H1 (cell line): Measurements from ENCODE around the gene SERPINB5. TPM values are rescaled to one million over a fixed set of nuclear protein-coding genes. Genes with fewer than 3 reads are reported as not detected.

Experiments
- CTCF ChIA-PET: fragments of 300-600 bp; sonication (Branson Sonifier 250); formaldehyde crosslinking; loops from one replicate; lab custom pipeline; 2021; ENCODE audit not compliant: partially characterized antibody; lab: Charles Lee
- POLR2A ChIA-PET: fragments of 300-600 bp; sonication (Branson Sonifier 250); formaldehyde crosslinking; loops from one replicate; lab custom pipeline; 2021; ENCODE audit warnings: inconsistent platforms; ENCODE audit not compliant: partially characterized antibody; lab: Charles Lee
- DNase-seq, 2 experiments: peaks; one replicate each; pipeline versions ENCODE4 v3.0.0 to v3.0.0-alpha.2; 2010 to 2022; ENCODE audit warnings: low spot score in 2 of 2, low read depth in 1 of 2, mixed read lengths in 1 of 2
- FAIRE-seq: peaks from 2 replicates; lab custom pipeline; 2011; peaks lifted over from hg19 to GRCh38; lab: Jason Lieb, UNC
- H2AFZ ChIP-seq: 2 replicates; pipeline ENCODE4 v1.8.1; 2012; ENCODE audit warnings: low read length, inconsistent platforms
- H2AK5ac ChIP-seq: 2 replicates; pipeline ENCODE4 v1.6.1; 2013; ENCODE audit warnings: low read depth, low read length
- H2BK120ac ChIP-seq: replicated peaks from 2 replicates; pipeline ENCODE3; 2013; ENCODE audit warnings: low read depth, low read length, inconsistent platforms
- H2BK12ac ChIP-seq: 2 replicates; pipeline ENCODE4 v1.6.1; 2013; ENCODE audit warnings: low read depth, low read length
- H2BK15ac ChIP-seq: 2 replicates; pipeline ENCODE4 v1.6.1; 2013; ENCODE audit warnings: low read length
- H2BK20ac ChIP-seq: 2 replicates; pipeline ENCODE4 v1.6.1; 2013; ENCODE audit warnings: low read length
- H2BK5ac ChIP-seq: 2 replicates; pipeline ENCODE4 v1.6.1; 2013; ENCODE audit warnings: low read depth, low read length
- H3K14ac ChIP-seq: 2 replicates; pipeline ENCODE4 v1.6.1; 2013; ENCODE audit warnings: inconsistent platforms; ENCODE audit not compliant: insufficient read length
- H3K18ac ChIP-seq: 2 replicates; pipeline ENCODE4 v1.6.1; 2013; ENCODE audit warnings: low read length; ENCODE audit errors: extremely low read depth
- H3K23ac ChIP-seq: 2 replicates; pipeline ENCODE4 v1.6.1; 2013; ENCODE audit warnings: inconsistent platforms; ENCODE audit not compliant: insufficient read length
- H3K23me2 ChIP-seq: 2 replicates; pipeline ENCODE4 v1.6.1; 2013; ENCODE audit warnings: low read depth, low read length
- H3K27ac ChIP-seq: 2 replicates; pipeline ENCODE4 v1.6.1; 2011; ENCODE audit warnings: low read depth, low read length, inconsistent platforms
- H3K27me3 ChIP-seq, 4 experiments: replicated peaks in 1 of 4; 1 replicate in 1 of 4; 2 replicates in 3 of 4; pipeline versions ENCODE4 v1.6.1 to v1.8.1; 2011 to 2013; ENCODE audit warnings: low read length in 3 of 4, mild to moderate bottlenecking in 3 of 4, inconsistent platforms in 2 of 4, mixed read lengths in 2 of 4, moderate library complexity in 1 of 4; ENCODE audit not compliant: control insufficient read depth in 3 of 4, insufficient read depth in 3 of 4; ENCODE audit errors: extremely low read depth in 1 of 4
- H3K36me3 ChIP-seq, 4 experiments: 2 replicates each; pipeline versions ENCODE4 v1.6.1 to v1.8.1; 2011 to 2013; ENCODE audit warnings: mild to moderate bottlenecking in 4 of 4, low read length in 3 of 4, moderate library complexity in 2 of 4, control low read depth in 1 of 4, inconsistent platforms in 1 of 4; ENCODE audit not compliant: insufficient read depth in 4 of 4, control insufficient read depth in 2 of 4
- H3K4ac ChIP-seq: replicated peaks from 2 replicates; pipeline ENCODE3; 2013; ENCODE audit warnings: low read length, low read depth, mixed read lengths, inconsistent platforms; ENCODE audit not compliant: insufficient read length
- H3K4me1 ChIP-seq, 4 experiments: replicated peaks in 1 of 4; 1 replicate in 1 of 4; 2 replicates in 3 of 4; pipeline versions ENCODE4 v1.6.1 to v1.8.1; 2011 to 2013; ENCODE audit warnings: low read length in 3 of 4, inconsistent platforms in 2 of 4, mixed read lengths in 1 of 4; ENCODE audit not compliant: insufficient read depth in 4 of 4, control insufficient read depth in 3 of 4
- H3K4me2 ChIP-seq, 2 experiments: 2 replicates each; pipeline versions ENCODE4 v1.6.1 to v1.8.1; 2011 to 2013; ENCODE audit warnings: low read depth in 2 of 2, low read length in 2 of 2, control low read depth in 1 of 2, inconsistent platforms in 1 of 2, mild to moderate bottlenecking in 1 of 2; ENCODE audit not compliant: insufficient read depth in 1 of 2
- H3K4me3 ChIP-seq, 4 experiments: fragments of 200-600, 300-600 bp in 1 of 4; sonication (generic), shearing (Covaris generic), sonication (Bioruptor Twin) in 1 of 4; 2 replicates each; pipeline versions ENCODE4 v1.5.1 to v1.8.1; 2011 to 2016; ENCODE audit warnings: low read length in 4 of 4, low read depth in 3 of 4, control low read depth in 2 of 4, inconsistent platforms in 2 of 4, mild to moderate bottlenecking in 2 of 4, mixed read lengths in 1 of 4, moderate library complexity in 1 of 4; ENCODE audit not compliant: insufficient read depth in 2 of 4; ENCODE audit errors: extremely low read depth in 1 of 4
- H3K56ac ChIP-seq: replicated peaks from 2 replicates; pipeline ENCODE3; 2013; ENCODE audit warnings: low read depth, mild to moderate bottlenecking, mixed read lengths, low read length, inconsistent platforms; ENCODE audit not compliant: insufficient read length
- H3K79me1 ChIP-seq: 2 replicates; pipeline ENCODE4 v1.6.1; 2013; ENCODE audit warnings: low read depth, low read length, control low read depth
- H3K79me2 ChIP-seq, 2 experiments: 2 replicates each; pipeline versions ENCODE4 v1.6.1 to v1.8.1; 2012 to 2013; ENCODE audit warnings: low read length in 2 of 2, mild to moderate bottlenecking in 2 of 2, inconsistent platforms in 1 of 2; ENCODE audit not compliant: insufficient read depth in 2 of 2, control insufficient read depth in 1 of 2
- H3K9ac ChIP-seq, 4 experiments: replicated peaks in 1 of 4; 1 replicate in 1 of 4; 2 replicates in 3 of 4; pipeline versions ENCODE4 v1.6.1 to v1.8.1; 2011 to 2013; ENCODE audit warnings: low read depth in 3 of 4, low read length in 3 of 4, control low read depth in 2 of 4, mild to moderate bottlenecking in 2 of 4, moderate library complexity in 2 of 4, inconsistent platforms in 1 of 4; ENCODE audit errors: extremely low read depth in 1 of 4
- H3K9me3 ChIP-seq, 2 experiments: 2 replicates each; pipeline versions ENCODE4 v1.6.1 to v1.8.1; 2012 to 2013; ENCODE audit warnings: mild to moderate bottlenecking in 2 of 2, moderate library complexity in 2 of 2, control low read depth in 1 of 2, inconsistent platforms in 1 of 2, low read depth in 1 of 2, low read length in 1 of 2, mixed read lengths in 1 of 2; ENCODE audit not compliant: insufficient read depth in 2 of 2
- H4K20me1 ChIP-seq, 2 experiments: replicated peaks in 1 of 2; 2 replicates each; pipeline versions ENCODE3 to v1.8.1; 2011 to 2013; ENCODE audit warnings: inconsistent platforms in 2 of 2, low read length in 2 of 2, mild to moderate bottlenecking in 1 of 2; ENCODE audit not compliant: insufficient read depth in 2 of 2, control insufficient read depth in 1 of 2
- H4K5ac ChIP-seq: 2 replicates; pipeline ENCODE4 v1.6.1; 2013; ENCODE audit warnings: low read length, low read depth, mixed read lengths, inconsistent platforms; ENCODE audit not compliant: insufficient read length
- H4K8ac ChIP-seq: 2 replicates; pipeline ENCODE4 v1.8.0; 2013; ENCODE audit warnings: mild to moderate bottlenecking, moderate library complexity, low read length, inconsistent platforms; ENCODE audit not compliant: insufficient read depth; ENCODE audit errors: extremely low read depth
- H4K91ac ChIP-seq: replicated peaks from 2 replicates; pipeline ENCODE3; 2013; ENCODE audit warnings: low read length, mixed read lengths, inconsistent platforms; ENCODE audit not compliant: insufficient read length
- GABPA ChIP-seq: IDR thresholded peaks from 2 replicates; pipeline ENCODE4 v1.6.1; 2011; ENCODE audit warnings: mild to moderate bottlenecking, low read length, moderate library complexity, borderline replicate concordance; ENCODE audit not compliant: insufficient read depth
- YY1 ChIP-seq: IDR thresholded peaks from 2 replicates; pipeline ENCODE4 v1.6.1; 2011; ENCODE audit warnings: low read depth, mild to moderate bottlenecking, low read length
- WGBS, 2 experiments: shearing (Covaris generic) in 1 of 2; methylation state at CpG; one replicate each; pipeline versions ENCODE4 v1.1.6 to v1.1.7; 2013 to 2015; ENCODE audit warnings: low lambda C conversion rate in 2 of 2, mixed read lengths in 2 of 2, inconsistent platforms in 1 of 2, low coverage in 1 of 2, missing lambda C conversion rate in 1 of 2; ENCODE audit not compliant: insufficient replicate concordance in 2 of 2, insufficient coverage in 1 of 2, insufficient read length in 1 of 2; ENCODE audit errors: extremely low coverage in 1 of 2, missing lambda C conversion rate in 1 of 2; 5-methylcytosine and 5-hydroxymethylcytosine counted together
- polyA plus RNA-seq, 7 experiments: library from polyadenylated mRNA; depleted of rRNA in 3 of 7; stranded (reverse) in 5 of 7; unstranded in 2 of 7; fragments of >200 nt in 5 of 7; fragments of 200-250 nt in 2 of 7; gene quantifications; 1 replicate in 5 of 7; 2 replicates in 1 of 7; 4 replicates in 1 of 7; pipeline versions ENCODE4 v1.2.1 to v1.2.3, GENCODE V29; 2011 to 2013; ENCODE audit warnings: missing spikeins in 2 of 7, mixed read lengths in 2 of 7
- total RNA-seq: library from RNA; stranded (reverse); fragmentation: NEBNext Ultra II Directional; extraction: Animal tissue kit (Norgen Biotek cat#: 25700); gene quantifications from 2 replicates; pipeline ENCODE4 v1.2.1, GENCODE V29; 2021

SERPINB5 gene
- total and polyA plus RNA-seq, 2 of the 8 experiments (the other 6 are each of a cell fraction or from before 2014, with no cell fraction given), result 0.03 TPM; not detected in 1

GRCh38 chr18:63514326-63514725 lies 37.6 kb downstream of the SERPINB5 start:
- CTCF ChIA-PET, result interaction anchor here (0.9 to 17.3 kb wide), 23 partner anchors 9 to 331 kb away, joined by 3 to 366 read pairs (median 4); partner anchors contain the start of gene SERPINB13
- Histone ChIP-seq H3K4me3 (peak overlapping the region in 1 of 4 experiments; percentile 24; a peak in 2 of 8 replicates), H4K91ac (no peak overlapping the region), H3K18ac (no peak overlapping the region; the same call in 1 of the 2 replicates), H2BK120ac (no peak overlapping the region), H2BK12ac (no peak overlapping the region), H3K56ac (no peak overlapping the region), H4K20me1 (no peaks in the 10 kb centered on the region), H3K36me3 (no peaks in the 10 kb centered on the region), H2BK20ac (no peak overlapping the region), H2BK5ac (no peak overlapping the region), H3K79me2 (no peaks in the 10 kb centered on the region), H2AFZ (peak overlapping the region; percentile 37; the same call in 1 of the 2 replicates), H3K79me1 (no peaks in the 10 kb centered on the region), H3K9me3 (no peaks in the 10 kb centered on the region), H4K5ac (peak overlapping the region; percentile 27), H3K27ac (peak overlapping the region; percentile 19; the same call in 1 of the 2 replicates), H3K4ac (no peak overlapping the region), H3K9ac (no peak overlapping the region), H2BK15ac (no peak overlapping the region), H3K4me1 (peaks cover 2 to 18% (median 10%) of the 10 kb centered on the region in 4 experiments; a peak in 4 of 7 replicates), H3K23ac (no peak overlapping the region), H3K23me2 (no peaks in the 10 kb centered on the region), H3K27me3 (no peaks in the 10 kb centered on the region), H3K14ac (no peak overlapping the region), H4K8ac (no peak overlapping the region), H3K4me2 (peak overlapping the region; percentile 30 to 48), H2AK5ac (no peak overlapping the region)
- WGBS, 2 experiments, result 20% methylated on average over 6 of the region's 6 CpGs; no CpG with 5 or more reads in 1 of the 2 experiments
- TF ChIP-seq GABPA (no peak), YY1 (peak; percentile 68; the same call in 1 of the 2 replicates)
- DNase-seq, result no peak
- FAIRE-seq, result no peak
- POLR2A ChIA-PET, result interaction anchor here (1.0 kb wide), 1 partner anchor 460 kb away, joined by 3 read pairs; no protein-coding TSS in a partner anchor
